ENCODE data around the gene SPTBN4. TPM values are rescaled to one million over a fixed set of nuclear protein-coding genes. Genes with fewer than 3 reads are reported as not detected.

The SPTBN4 gene
- total RNA-seq, 1 donor from 2014 or later = 161 TPM

GRCh38 chr19:40524655-40525054 lies 57.9 kb downstream of the SPTBN4 start:
- peaks cover 9% of the 10 kb centered on the region for H3K27me3 Mint-ChIP-seq (ENCODE audit: unreplicated experiment)
- no peak for DNase-seq
- H3K36me3 Mint-ChIP-seq (ENCODE audit: unreplicated experiment) = peaks cover 10% of the 10 kb centered on the region
- H3K9me3 Mint-ChIP-seq (ENCODE audit: unreplicated experiment) = peaks cover 9% of the 10 kb centered on the region
- H3K4me1 Mint-ChIP-seq (ENCODE audit: low read depth, unreplicated experiment) = peaks cover 16% of the 10 kb centered on the region
- H3K4me3 Mint-ChIP-seq (ENCODE audit: unreplicated experiment) = no peak overlapping the region
- no peak overlapping the region for H3K27ac Mint-ChIP-seq (ENCODE audit: unreplicated experiment)
- TF ChIP-seq CTCF (IDR thresholded peaks at IDR 0.05; ENCODE audit: partially characterized antibody, unreplicated experiment) = no peak

GRCh38 chr19:40525234-40526051 lies 58.6 kb downstream of the SPTBN4 start:
- Mint-ChIP-seq H3K27ac (ENCODE audit: unreplicated experiment) (peak overlapping the region; percentile 39), H3K4me1 (ENCODE audit: low read depth, unreplicated experiment) (peaks cover 18% of the 10 kb centered on the region), H3K27me3 (ENCODE audit: unreplicated experiment) (peaks cover 5% of the 10 kb centered on the region)

GRCh38 chr19:40528078-40528477 lies 61.3 kb downstream of the SPTBN4 start:
- no peak for DNase-seq
- Mint-ChIP-seq H3K4me1 (ENCODE audit: low read depth, unreplicated experiment) (peaks cover 29% of the 10 kb centered on the region), H3K36me3 (ENCODE audit: unreplicated experiment) (peaks cover 5% of the 10 kb centered on the region), H3K27ac (ENCODE audit: unreplicated experiment) (peak overlapping the region; percentile 44), H3K4me3 (ENCODE audit: unreplicated experiment) (peak overlapping the region; percentile 40), H3K27me3 (ENCODE audit: unreplicated experiment) (peaks cover 3% of the 10 kb centered on the region), H3K9me3 (ENCODE audit: unreplicated experiment) (peaks cover 19% of the 10 kb centered on the region)
- TF ChIP-seq CTCF (IDR thresholded peaks at IDR 0.05; ENCODE audit: partially characterized antibody, unreplicated experiment) = no peak

More at GRCh38 chr19:40525234-40526051, 58.6 kb downstream of the SPTBN4 start:
- Mint-ChIP-seq H3K9me3 (ENCODE audit: unreplicated experiment) (peaks cover 13% of the 10 kb centered on the region), H3K4me3 (ENCODE audit: unreplicated experiment) (no peak overlapping the region), H3K36me3 (ENCODE audit: unreplicated experiment) (peaks cover 6% of the 10 kb centered on the region)
- no peak for DNase-seq
- TF ChIP-seq CTCF (IDR thresholded peaks at IDR 0.05; ENCODE audit: partially characterized antibody, unreplicated experiment) = no peak

- peaks cover 32% of the 10 kb centered on the region for H3K4me1 Mint-ChIP-seq (ENCODE audit: low read depth, unreplicated experiment)
- H3K27me3 Mint-ChIP-seq (ENCODE audit: unreplicated experiment) = peaks cover 6% of the 10 kb centered on the region
- H3K4me3 Mint-ChIP-seq (ENCODE audit: unreplicated experiment) = peak overlapping the region; percentile 40
- no peak for DNase-seq
- no peak for TF ChIP-seq CTCF (IDR thresholded peaks at IDR 0.05; ENCODE audit: partially characterized antibody, unreplicated experiment)
- H3K27ac Mint-ChIP-seq (ENCODE audit: unreplicated experiment) = peak overlapping the region; percentile 44
- H3K36me3 Mint-ChIP-seq (ENCODE audit: unreplicated experiment) = peaks cover 9% of the 10 kb centered on the region
- peaks cover 21% of the 10 kb centered on the region for H3K9me3 Mint-ChIP-seq (ENCODE audit: unreplicated experiment)
Measured at GRCh38 chr19:40528533-40529092, 61.8 kb downstream of the SPTBN4 start.
